Activated naive CD4-positive, alpha-beta T cell treated with anti-CD3 and anti-CD28 coated beads, Interleukin-2, amount 50 U/mL, for 24 hours (primary cell): Measurements from ENCODE around the gene GFRA1.

ENCODE experiments used
- H3K27ac Mint-ChIP-seq: one replicate; pipeline ENCODE4 v1.8.0; 2021; ENCODE audit warnings: mild to moderate bottlenecking, mixed read lengths
- H3K27me3 Mint-ChIP-seq: one replicate; pipeline ENCODE4 v1.8.0; 2021; ENCODE audit warnings: mixed read lengths
- H3K36me3 Mint-ChIP-seq: one replicate; pipeline ENCODE4 v1.8.0; 2021; ENCODE audit warnings: mixed read lengths
- H3K4me1 Mint-ChIP-seq: one replicate; pipeline ENCODE4 v1.8.0; 2021; ENCODE audit warnings: mixed read lengths
- H3K4me3 Mint-ChIP-seq: one replicate; pipeline ENCODE4 v1.8.0; 2021; ENCODE audit warnings: mild to moderate bottlenecking, mixed read lengths
- H3K9me3 Mint-ChIP-seq: one replicate; pipeline ENCODE4 v1.8.0; 2021; ENCODE audit warnings: mixed read lengths

The GFRA1 gene

GRCh38 chr10:116082762-116083161 is 190.2 kb downstream of the GFRA1 start:
- H3K36me3 Mint-ChIP-seq = no peaks in the 10 kb centered on the region
- H3K9me3 Mint-ChIP-seq = no peaks in the 10 kb centered on the region
- no peak overlapping the region for H3K27ac Mint-ChIP-seq
- no peaks in the 10 kb centered on the region for H3K4me1 Mint-ChIP-seq
- no peak overlapping the region for H3K4me3 Mint-ChIP-seq
- H3K27me3 Mint-ChIP-seq = no peaks in the 10 kb centered on the region

GRCh38 chr10:116082206-116082605 is 190.8 kb downstream of the GFRA1 start:
- no peaks in the 10 kb centered on the region for H3K4me1 Mint-ChIP-seq
- no peak overlapping the region for H3K27ac Mint-ChIP-seq
- no peaks in the 10 kb centered on the region for H3K27me3 Mint-ChIP-seq
- H3K4me3 Mint-ChIP-seq = no peak overlapping the region
- no peaks in the 10 kb centered on the region for H3K36me3 Mint-ChIP-seq
- H3K9me3 Mint-ChIP-seq = no peaks in the 10 kb centered on the region

DNA sequence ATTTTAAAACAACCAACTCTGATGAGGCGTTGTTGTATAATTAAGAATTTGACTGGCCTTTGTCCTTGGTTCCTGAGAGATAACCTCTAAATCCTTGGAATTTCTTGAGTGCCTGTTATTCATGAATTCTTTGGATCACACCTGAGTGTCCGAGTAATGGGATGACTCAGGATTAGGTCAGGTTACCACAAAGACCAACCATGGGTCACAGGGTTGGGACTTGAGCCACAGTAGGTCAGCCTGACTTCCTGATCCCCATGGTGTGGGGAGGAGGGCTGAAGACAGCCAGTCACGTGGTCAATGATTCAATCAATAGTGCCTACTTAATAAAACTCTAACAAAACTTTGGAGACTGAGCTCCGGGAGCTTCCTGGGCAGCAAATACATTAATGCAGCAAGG is 192.5 kb downstream of the GFRA1 start:
- Mint-ChIP-seq H3K4me1 (no peaks in the 10 kb centered on the region), H3K4me3 (no peak overlapping the region), H3K9me3 (no peaks in the 10 kb centered on the region), H3K36me3 (no peaks in the 10 kb centered on the region), H3K27ac (no peak overlapping the region), H3K27me3 (no peaks in the 10 kb centered on the region)

DNA sequence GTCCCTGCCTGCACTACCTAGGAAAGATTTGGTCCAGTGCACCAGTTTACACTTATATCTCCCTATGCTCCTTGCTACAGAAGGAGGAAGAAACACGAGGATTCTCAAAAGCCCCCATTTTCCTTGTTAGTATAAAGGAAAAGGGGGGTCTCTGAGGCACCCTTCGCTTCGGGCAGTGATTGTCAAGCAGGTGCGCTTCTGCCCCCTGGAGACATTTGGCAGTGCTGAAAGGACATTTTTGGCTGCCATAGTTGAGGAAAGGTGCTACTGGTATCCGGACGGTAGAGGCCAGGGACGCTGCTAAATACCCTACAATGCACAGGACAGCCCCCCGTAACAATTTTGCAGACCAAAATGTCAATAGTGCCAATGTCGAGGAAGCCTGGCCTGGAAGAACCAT is 193.7 kb downstream of the GFRA1 start:
- Mint-ChIP-seq H3K27ac (no peak overlapping the region), H3K27me3 (no peaks in the 10 kb centered on the region), H3K4me1 (no peaks in the 10 kb centered on the region), H3K36me3 (no peaks in the 10 kb centered on the region), H3K4me3 (no peak overlapping the region), H3K9me3 (no peaks in the 10 kb centered on the region)

DNA sequence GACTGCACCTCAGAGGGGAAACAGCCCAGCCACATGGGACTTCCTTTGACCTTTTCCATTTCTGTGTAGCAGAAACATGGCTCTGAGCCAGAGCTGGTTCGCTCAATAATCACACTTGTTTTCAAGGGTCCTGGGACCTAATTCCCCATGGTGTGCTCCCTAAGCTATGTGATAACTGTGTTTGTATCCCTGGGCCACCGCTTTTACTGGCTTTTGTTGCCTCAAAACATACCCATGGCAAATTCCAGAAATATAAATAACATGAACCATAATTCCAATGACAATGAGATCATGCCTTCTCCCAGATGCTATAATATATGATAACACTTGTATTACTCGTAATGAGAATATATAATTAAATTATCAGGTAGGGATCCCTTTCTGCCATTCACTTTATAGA is 196.4 kb downstream of the GFRA1 start:
- Mint-ChIP-seq H3K36me3 (no peaks in the 10 kb centered on the region), H3K4me1 (no peaks in the 10 kb centered on the region), H3K27ac (no peak overlapping the region), H3K4me3 (no peak overlapping the region), H3K9me3 (no peaks in the 10 kb centered on the region), H3K27me3 (no peaks in the 10 kb centered on the region)

- no peaks in the 10 kb centered on the region for H3K36me3 Mint-ChIP-seq
- no peaks in the 10 kb centered on the region for H3K27me3 Mint-ChIP-seq
These were observed 199.5 kb downstream of the GFRA1 start for GRCh38 chr10:116073510-116073909.

GRCh38 chr10:116073001-116073400 is 200.0 kb downstream of the GFRA1 start:
- Mint-ChIP-seq H3K27me3 (no peaks in the 10 kb centered on the region), H3K4me3 (no peak overlapping the region)

More at GRCh38 chr10:116073510-116073909, 199.5 kb downstream of the GFRA1 start:
- H3K27ac Mint-ChIP-seq = no peak overlapping the region
- H3K4me3 Mint-ChIP-seq = no peak overlapping the region
- no peaks in the 10 kb centered on the region for H3K4me1 Mint-ChIP-seq
- H3K9me3 Mint-ChIP-seq = no peaks in the 10 kb centered on the region

DNA sequence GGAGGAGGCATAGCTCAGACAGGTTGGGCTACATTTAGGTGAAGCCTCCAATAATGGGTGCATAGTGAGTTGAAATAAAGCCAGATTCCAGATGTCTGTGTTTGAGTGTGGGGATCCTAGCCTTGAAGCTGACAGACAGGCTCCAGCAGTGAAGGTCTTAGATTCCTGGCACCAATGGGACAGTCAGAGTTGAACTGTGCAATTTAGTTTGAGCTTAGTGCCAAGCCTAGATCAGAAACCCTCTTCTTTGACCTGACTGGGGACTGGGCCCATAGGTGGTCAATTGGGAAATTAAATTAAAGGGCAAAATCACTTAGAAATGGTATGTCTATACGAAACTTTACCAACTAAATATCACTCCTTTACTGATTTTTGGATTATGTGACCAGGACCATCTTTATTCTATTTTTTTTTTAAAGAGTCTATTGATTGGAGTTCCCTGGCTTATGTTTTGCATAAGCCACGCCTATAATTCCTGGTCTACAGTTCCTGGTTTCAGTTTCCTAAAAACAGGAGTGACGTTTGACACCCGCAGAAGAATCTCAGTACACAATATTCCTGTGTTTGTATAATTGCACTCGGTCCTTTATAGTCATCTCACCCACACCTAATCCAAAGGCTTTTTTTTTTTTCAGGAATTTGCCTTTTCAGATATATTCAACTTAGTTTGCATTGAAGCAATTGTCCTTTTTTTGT is 201.4 kb downstream of the GFRA1 start:
- H3K4me3 Mint-ChIP-seq = no peak overlapping the region
- H3K4me1 Mint-ChIP-seq = no peaks in the 10 kb centered on the region
- no peaks in the 10 kb centered on the region for H3K36me3 Mint-ChIP-seq
- no peaks in the 10 kb centered on the region for H3K9me3 Mint-ChIP-seq
- H3K27ac Mint-ChIP-seq = no peak overlapping the region
- no peaks in the 10 kb centered on the region for H3K27me3 Mint-ChIP-seq

More at GRCh38 chr10:116073001-116073400, 200.0 kb downstream of the GFRA1 start:
- H3K9me3 Mint-ChIP-seq = no peaks in the 10 kb centered on the region
- no peaks in the 10 kb centered on the region for H3K4me1 Mint-ChIP-seq
- H3K36me3 Mint-ChIP-seq = no peaks in the 10 kb centered on the region
- H3K27ac Mint-ChIP-seq = no peak overlapping the region

GRCh38 chr10:116070743-116071320 is 202.2 kb downstream of the GFRA1 start:
- Mint-ChIP-seq H3K9me3 (no peaks in the 10 kb centered on the region), H3K4me1 (no peaks in the 10 kb centered on the region), H3K4me3 (no peak overlapping the region), H3K36me3 (no peaks in the 10 kb centered on the region), H3K27me3 (no peaks in the 10 kb centered on the region), H3K27ac (no peak overlapping the region)

DNA sequence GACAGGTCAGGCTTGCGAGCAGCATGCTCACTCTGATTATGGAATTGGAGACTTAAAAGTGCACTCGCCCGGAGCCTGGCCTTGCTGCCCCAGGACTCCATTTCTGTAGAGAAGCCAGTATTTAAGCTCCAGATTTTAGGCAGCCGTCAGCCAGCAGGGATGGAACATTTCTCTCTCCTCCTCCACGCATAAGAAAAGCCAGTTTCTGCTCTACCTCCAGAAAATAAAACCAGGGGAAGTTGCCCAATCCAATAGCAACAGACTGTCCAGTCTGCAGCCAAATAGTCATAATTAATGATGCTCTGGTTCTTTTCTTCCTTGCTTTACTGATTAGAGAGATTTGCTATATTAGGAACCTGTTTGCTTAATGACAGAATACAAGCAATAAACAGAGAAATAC is 203.2 kb downstream of the GFRA1 start:
- H3K4me3 Mint-ChIP-seq = no peak overlapping the region
- H3K27me3 Mint-ChIP-seq = no peaks in the 10 kb centered on the region
- H3K36me3 Mint-ChIP-seq = no peaks in the 10 kb centered on the region
- H3K4me1 Mint-ChIP-seq = no peaks in the 10 kb centered on the region
- H3K27ac Mint-ChIP-seq = no peak overlapping the region
- no peaks in the 10 kb centered on the region for H3K9me3 Mint-ChIP-seq

- Mint-ChIP-seq H3K27ac (no peak overlapping the region), H3K9me3 (no peaks in the 10 kb centered on the region)
These were observed 205.2 kb downstream of the GFRA1 start for GRCh38 chr10:116067825-116068224.

DNA sequence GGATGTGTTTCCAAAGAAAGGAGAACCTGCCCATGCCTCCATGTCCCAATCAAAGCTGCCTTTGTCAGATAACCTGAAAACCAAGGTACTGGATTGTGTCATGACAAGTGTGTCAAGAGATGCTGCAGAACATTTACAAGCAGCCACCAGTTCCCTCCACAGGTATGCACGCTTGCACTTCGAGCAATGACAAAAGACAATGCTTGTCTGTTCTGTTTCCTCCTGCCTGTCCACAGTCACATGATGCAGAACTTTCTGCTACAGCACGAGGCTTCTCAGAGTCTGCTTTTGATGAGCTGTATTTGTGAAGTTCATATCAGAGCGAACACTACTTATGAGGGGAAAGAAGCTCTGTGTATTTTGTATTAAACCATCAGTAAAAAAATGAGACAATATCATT is 209.9 kb downstream of the GFRA1 start:
- Mint-ChIP-seq H3K4me3 (no peak overlapping the region), H3K27ac (no peak overlapping the region), H3K9me3 (no peaks in the 10 kb centered on the region), H3K36me3 (no peaks in the 10 kb centered on the region), H3K4me1 (no peaks in the 10 kb centered on the region), H3K27me3 (no peaks in the 10 kb centered on the region)

More at GRCh38 chr10:116067825-116068224, 205.2 kb downstream of the GFRA1 start:
- Mint-ChIP-seq H3K4me3 (no peak overlapping the region), H3K4me1 (no peaks in the 10 kb centered on the region), H3K27me3 (no peaks in the 10 kb centered on the region), H3K36me3 (no peaks in the 10 kb centered on the region)

GRCh38 chr10:116060864-116061263 is 212.1 kb downstream of the GFRA1 start:
- H3K27me3 Mint-ChIP-seq = peaks cover 1% of the 10 kb centered on the region
- no peaks in the 10 kb centered on the region for H3K4me1 Mint-ChIP-seq
- H3K36me3 Mint-ChIP-seq = no peaks in the 10 kb centered on the region
- H3K9me3 Mint-ChIP-seq = no peaks in the 10 kb centered on the region
- H3K27ac Mint-ChIP-seq = no peak overlapping the region
- H3K4me3 Mint-ChIP-seq = no peak overlapping the region

DNA sequence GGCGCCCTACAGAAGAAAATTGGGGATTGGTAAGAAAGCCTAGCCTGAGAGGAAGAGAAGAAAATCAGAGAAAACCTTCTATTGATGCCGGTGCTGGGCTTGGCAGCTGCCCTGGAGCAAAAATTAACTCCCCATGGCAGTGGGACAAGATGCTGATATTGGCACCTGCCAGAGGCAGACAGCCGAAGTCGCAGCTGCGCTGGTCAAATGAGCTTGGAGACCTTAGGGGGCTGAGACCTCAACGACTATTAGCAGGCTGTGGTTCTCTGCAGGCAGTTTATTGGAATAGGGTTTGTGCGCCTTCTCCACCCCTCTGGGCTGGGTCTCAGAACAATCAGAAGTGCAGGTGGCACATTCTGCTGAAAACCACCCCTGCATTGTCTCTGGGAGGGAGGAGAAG is 213.7 kb downstream of the GFRA1 start:
- Mint-ChIP-seq H3K27me3 (peaks cover 1% of the 10 kb centered on the region), H3K4me1 (no peaks in the 10 kb centered on the region), H3K9me3 (no peaks in the 10 kb centered on the region), H3K4me3 (no peak overlapping the region), H3K36me3 (no peaks in the 10 kb centered on the region), H3K27ac (no peak overlapping the region)

DNA sequence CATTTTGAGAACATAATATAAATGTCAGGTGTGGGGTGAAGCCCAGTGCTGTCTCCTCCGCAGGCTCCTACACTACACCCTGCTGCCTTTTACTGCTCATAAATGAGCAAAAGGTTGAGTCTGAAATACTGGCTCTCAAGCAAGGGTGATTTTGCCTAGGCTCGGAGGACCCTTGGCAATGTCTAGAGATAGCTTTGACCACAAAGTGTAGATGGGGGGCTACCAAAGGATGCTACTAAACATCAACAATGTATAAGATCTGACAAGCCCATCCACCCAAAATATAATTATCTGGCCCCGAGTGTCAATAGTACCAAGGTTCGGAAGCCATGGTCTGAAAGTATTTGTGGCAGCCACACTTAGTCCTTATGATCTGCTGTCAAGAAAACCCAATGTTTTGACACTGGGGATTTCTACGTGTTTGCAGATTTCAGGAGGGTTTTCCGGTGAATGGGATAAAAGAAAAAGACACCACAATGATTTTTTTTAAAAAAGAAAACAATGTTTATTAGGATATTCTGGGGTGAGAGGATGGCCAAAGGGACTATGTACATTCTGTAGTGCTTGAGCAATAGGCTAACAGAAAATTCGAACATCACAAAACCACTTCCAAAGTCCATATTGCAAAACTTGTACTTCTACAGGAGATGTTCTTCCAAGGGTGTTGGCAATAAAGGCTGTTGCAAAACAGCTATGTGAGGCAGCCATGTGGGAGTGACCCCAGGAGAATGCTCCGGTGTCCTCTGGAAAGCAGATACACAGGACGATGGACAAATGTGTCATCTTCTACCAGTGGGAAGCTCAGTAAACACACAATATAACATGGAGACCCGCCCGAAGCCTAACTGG is 216.3 kb downstream of the GFRA1 start:
- Mint-ChIP-seq H3K36me3 (no peaks in the 10 kb centered on the region), H3K4me3 (no peak overlapping the region), H3K27ac (no peak overlapping the region), H3K9me3 (no peaks in the 10 kb centered on the region), H3K4me1 (no peaks in the 10 kb centered on the region), H3K27me3 (peaks cover 1% of the 10 kb centered on the region)

DNA sequence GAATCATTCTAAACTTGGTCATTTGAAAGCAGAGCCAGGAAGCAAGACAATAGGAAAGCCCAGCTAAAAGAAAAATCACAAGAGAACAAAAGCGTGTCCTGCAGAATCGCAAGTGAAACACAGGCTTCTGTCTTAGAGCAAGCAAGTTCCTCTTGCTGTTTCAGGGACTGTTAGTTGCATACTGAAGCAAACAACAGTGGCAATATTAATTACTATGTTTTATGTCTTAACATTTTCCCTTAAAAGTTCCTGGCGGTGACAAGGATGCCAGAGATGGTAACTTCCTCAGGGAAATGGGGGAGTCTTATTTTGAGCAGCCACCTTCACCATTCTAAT is 217.1 kb downstream of the GFRA1 start:
- H3K36me3 Mint-ChIP-seq = no peaks in the 10 kb centered on the region
- no peak overlapping the region for H3K4me3 Mint-ChIP-seq
- H3K27ac Mint-ChIP-seq = no peak overlapping the region
- peaks cover 1% of the 10 kb centered on the region for H3K27me3 Mint-ChIP-seq
- no peaks in the 10 kb centered on the region for H3K4me1 Mint-ChIP-seq
- no peaks in the 10 kb centered on the region for H3K9me3 Mint-ChIP-seq
